Stimulated activated CD4-positive, alpha-beta T cell treated with anti-CD3 and anti-CD28 coated beads, Interleukin-2, amount 100 ng/mL, for 24 hours (primary cell): ENCODE data around the gene UBE2Q1.

Experiments
- DNase-seq, 2 donors: peaks; one replicate each; pipeline ENCODE4 v3.0.0-alpha.2; 2020

Gene UBE2Q1

GRCh38 chr1:154557939-154558719 lies at the start of gene UBE2Q1:
UBE2Q1 (minus strand) TSS chr1:154558662; CDS start chr1:154558553, 109 bp downstream.
- peak; percentile 31 to 35 for DNase-seq

DNA sequence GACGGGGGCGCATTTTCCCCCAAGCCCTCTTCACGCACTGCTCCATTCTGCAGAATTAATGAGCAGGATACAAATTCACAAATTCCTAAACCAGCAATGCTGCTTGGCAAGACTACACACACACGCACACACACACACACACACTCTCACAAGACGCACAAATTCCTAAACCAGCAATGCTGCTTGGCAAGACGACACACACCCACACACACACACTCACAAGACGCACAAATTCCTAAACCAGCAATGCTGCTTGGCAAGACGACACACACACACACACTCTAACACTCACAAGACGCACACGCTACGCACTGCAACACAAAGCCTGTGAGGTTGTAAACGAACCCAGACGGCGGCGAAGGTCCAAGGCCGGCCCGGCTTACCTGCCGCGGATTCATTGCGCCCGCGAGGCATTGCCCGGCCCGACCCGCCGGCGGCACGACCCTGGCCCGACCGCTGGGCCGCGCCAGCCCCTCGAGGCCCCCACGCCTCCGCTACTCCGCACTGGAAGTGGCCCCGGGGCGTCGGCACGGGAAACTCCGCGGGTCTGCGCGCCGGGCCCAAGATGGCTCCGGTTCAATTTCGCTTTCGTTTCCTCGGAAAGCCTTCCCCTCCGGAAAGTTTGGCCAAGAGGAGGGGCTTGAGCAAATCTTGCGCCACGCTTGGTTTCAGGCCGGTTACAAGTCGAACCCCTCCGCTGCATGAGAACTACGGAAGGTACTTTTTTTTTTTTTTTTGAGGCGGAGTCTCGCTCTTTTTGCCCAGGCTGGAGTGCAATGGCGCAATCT lies 49.3 kb upstream of the UBE2Q1 start, which contains the start of gene ADAR:
TSS of gene ADAR (minus strand) at position 578 of the 788 bp plus-strand sequence. CDS start at position 398, 180 bp downstream.
- DNase-seq, result peak; percentile 87 to 89

DNA sequence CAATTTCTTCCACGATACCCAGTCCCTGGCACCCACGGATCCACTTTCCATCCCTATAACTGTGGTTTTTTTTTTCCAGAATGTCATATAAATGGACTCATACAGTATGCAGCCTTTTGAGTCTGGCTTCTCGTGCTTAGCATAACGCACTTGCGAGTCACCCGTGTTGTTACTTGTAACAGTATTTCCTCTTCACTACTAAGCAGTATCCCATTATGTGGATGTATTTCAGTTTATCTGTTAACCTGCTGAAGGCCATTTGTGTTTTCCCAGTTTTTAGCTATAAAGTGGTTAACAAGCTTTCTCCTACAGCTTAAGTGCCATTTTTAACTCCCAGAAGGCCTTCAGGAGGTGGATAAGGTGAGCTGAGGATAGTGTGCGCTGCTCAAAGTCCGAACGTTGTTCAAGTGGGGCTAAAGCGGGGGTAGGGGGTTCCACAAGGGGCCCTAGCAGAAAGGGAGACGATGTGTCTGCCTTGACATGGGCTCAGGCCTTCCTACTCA lies 48.7 kb upstream of the UBE2Q1 start:
- DNase-seq, result no peak

GRCh38 chr1:154605534-154605933 lies 47.1 kb upstream of the UBE2Q1 start:
- no peak for DNase-seq

- DNase-seq, result no peak
Observed at GRCh38 chr1:154603317-154603716, 44.9 kb upstream of the UBE2Q1 start.

GRCh38 chr1:154599658-154600057 lies 41.2 kb upstream of the UBE2Q1 start:
- DNase-seq, result no peak

DNA sequence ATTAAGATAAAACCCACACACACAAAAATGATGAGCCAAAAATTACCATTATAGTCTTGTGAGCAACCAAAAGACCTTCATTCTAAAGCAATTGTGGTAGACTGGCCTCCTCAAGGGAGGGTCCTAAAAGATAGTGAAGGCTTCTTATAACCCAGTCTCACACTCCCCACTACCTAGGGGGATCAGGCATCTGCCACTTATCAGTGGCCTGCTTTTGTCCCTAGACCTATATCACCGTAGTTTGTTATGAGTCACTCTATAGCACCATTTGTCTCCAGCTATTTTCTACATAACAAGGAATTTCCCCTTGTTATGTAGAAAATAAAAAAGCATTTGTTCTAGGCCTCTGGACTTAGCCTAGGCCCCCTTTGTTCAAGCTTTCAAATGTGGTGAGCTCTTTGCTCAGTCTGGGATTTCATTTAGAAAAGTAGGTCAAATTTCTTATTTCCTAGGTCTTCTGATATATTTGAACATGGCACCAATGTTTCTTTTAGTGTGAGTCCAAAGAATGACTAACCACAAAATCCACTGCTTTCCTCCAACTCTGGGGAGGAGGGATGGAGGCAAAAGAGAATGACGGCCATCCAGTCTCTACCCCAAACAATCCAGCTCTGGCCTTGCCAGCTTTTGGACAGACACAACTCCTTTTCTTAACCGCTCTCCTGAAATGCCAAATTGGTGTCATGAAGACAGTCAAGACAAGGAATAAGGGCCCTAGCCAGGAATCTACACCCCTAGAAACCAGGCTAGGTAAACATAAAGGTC lies 40.6 kb upstream of the UBE2Q1 start:
- no peak for DNase-seq

GRCh38 chr1:154595621-154596020 lies 37.2 kb upstream of the UBE2Q1 start:
- DNase-seq, result no peak

- DNase-seq, result no peak
Observed at GRCh38 chr1:154594811-154595210, 36.3 kb upstream of the UBE2Q1 start.

DNA sequence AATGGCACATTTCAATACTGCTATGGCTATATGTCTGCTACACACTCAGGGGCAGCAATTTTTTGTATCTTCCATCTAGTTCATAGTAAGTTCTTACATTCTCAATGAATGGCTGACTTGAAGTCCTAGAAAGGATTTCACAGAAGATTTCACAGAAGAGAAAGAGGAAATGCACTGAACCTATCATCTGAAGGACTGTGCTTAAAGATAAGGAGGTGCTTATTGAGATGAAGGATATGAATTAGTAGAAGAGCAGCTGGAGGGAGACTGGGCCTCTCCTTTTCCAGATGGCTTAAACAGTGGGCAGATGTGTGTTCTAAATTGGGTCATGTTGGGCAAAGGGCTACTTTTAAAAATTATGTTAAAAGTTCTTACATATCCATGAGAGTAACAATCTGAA lies 34.9 kb upstream of the UBE2Q1 start:
- DNase-seq, result no peak

DNA sequence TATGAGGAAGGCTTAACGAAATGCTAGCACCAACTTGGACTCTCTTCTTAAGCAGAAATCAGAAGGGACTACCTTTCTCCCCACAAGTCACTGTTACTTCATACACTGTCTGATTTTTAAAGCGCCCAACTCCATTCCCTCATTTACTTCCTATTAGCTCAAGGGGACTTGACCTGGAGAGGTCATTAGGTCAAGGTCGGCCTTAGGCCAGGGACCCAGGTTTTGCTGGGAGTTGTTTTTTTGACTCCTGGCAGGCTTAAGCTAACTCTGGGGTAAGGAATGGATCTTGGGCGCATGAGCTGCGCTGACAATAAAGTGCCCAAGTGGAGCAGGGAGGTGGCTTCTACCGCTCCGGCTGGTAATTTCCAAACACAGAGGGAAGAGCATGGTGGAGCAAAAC lies 32.7 kb upstream of the UBE2Q1 start:
- no peak for DNase-seq

GRCh38 chr1:154590756-154591155 lies 32.3 kb upstream of the UBE2Q1 start:
- no peak for DNase-seq

- no peak for DNase-seq
Observed at GRCh38 chr1:154589780-154590179, 31.3 kb upstream of the UBE2Q1 start.

DNA sequence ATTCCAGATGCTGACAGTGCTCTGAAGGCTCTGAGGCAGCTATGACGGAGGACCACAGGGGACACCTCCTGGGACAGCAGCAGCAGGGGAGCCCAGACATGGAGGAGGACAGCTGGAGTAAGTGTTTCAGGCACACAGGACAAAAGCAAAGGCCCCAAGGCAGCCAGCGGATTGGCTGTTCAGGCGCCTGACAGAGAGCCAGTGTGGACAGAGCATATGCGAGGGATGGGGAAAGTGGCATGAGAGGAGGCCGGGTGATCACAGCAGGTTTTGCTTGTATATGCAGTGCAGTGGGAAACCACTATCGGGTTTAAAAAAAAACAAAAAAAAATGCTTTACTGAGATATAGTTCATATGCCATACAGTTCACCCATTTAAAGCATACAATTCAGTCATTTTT lies 28.2 kb upstream of the UBE2Q1 start:
- DNase-seq, result no peak

GRCh38 chr1:154586231-154586630 lies 27.8 kb upstream of the UBE2Q1 start:
- no peak for DNase-seq

DNA sequence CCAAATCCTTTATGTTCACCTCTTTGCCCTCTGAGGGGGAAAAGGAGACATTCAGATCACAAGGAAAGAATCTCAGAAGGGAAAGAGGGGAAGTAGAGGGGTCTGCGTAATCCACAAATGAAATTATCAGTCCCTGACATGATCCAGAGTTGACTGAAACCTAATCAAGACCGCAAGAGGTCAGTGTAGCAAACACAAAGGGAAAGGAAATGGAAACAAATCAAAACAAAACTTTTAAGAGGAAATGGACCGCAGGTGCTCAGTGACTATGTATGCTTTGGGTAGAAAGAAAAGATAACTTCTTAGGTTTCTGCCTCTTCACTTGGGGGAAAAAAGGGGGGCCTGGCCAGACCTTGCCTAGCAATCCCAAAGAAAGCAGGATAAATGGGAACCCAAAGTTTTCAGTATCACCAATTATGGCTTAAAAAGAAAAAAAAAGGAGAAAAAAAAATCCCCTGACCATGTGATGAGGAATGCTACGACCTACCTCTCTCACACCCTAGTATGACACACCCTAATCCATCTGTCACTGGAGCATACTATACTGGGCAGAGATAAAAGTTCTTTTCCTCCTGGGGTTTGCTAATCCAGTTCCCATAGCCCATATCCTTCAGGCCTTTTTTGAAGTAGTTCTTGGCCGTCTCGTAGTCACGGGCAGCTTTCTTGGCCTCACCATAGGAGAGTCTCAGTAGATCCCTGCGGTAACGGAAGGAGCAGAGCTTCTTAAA lies 26.0 kb upstream of the UBE2Q1 start:
- DNase-seq, result no peak

- no peak for DNase-seq
Observed at GRCh38 chr1:154583773-154584172, 25.3 kb upstream of the UBE2Q1 start.

DNA sequence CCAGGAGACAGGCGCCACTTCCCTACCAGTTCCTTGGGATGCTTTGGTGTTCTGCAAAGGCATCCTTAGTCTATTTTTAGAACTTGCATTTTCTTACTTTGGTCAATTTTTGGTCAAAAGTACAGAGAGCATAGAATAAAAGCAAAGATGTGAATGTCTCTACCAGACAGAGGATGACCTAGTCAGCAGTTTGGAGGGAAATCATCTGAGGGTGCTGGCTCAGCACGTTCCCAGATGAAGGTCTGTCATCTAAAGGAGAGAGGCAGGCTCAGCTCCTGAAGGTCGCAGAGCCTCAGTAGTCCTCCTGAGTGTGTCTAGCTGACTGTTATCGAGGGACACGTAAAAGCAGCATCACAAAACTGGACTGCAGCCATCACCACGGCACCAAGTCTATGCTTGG lies 24.4 kb upstream of the UBE2Q1 start:
- no peak for DNase-seq

DNA sequence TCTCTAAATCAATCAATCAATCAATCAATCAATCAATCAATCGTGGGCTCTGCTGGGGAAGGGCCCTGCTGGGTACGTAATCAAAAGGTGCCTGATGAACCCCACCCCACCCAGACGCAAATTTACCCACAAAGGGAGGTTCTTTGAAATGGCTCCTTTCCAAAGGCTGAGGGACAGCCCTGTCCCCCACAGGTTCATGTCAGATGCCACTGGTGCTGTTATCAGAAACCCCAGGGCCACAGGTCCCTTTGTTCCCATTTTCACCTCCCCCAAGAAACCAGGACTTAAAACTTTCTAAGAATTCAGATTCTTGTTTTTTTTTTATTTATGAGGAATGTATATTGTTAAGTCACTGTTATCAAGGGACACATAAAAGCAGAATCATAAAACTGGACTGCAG lies 23.3 kb upstream of the UBE2Q1 start:
- no peak for DNase-seq

DNA sequence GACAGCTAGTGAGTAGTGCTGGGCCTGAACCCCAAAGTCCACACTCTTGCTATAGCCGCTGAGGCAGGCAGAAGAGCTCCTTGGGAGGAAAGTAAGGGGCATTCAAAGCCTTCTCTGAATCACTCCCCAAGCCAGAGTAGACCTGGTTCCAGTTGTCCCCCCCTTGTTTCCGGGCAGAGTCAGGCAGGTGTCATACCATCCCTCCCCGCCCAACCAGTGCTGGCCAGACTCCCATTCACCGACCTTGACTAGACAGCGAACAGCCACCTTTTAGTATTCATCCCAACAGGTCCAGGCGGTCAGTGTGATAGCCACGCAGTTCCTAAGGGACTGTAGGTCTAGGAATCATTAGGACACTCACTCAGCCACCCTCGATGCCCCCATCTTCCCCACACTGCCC lies 20.9 kb upstream of the UBE2Q1 start:
- no peak for DNase-seq

DNA sequence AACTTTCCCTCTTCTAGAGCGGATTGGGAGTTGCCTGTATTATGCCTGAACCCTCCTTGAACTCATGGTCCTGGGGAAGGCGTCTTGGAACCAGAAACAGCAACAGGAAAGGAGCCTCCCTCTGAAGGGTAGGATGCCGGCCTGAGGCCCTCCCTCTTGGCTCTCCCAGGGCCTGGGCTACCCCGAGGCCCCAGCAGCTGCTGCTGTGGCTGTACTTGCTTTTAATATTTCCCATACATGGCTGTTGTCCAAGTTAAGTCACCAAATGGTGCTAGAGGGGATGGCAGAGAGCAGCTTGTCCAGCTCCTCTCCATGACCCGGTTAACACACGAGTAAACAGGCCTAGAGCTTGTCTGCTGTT lies 19.6 kb upstream of the UBE2Q1 start:
- DNase-seq, result no peak

DNA sequence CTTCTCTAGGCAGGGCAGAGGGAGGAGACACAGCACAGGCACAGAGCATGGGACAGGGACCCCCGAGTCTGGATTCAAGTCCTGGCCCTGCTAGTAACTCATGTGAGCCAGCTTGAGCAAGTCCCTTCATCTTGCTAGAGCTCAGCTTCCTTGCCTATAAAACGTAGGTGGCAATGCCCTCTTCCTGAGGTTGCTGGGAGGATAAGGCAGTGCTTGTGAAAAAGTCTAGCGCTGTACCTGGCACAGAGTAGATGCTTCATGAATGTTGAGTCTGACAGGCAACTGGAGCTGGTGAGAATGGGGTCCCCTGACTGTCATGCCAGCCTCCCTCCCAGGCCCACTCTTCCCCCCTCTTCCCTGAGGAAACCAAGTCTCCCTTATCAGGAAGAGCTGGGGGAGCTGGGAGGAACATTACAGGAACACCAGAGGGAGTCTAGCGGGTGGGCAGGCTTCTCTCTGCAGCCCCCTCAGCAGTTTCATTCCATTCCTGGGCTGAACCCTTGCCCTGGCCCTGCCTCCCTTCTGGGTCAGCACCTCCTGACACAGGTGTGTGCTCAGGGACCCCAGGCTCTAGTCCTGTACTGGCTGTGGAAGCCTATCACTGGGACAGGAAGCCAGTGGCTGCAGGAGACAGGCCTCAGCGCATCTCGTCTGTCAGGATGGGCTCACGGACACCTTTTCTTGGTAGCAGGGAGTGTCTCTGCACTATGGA lies 19.0 kb upstream of the UBE2Q1 start:
- no peak for DNase-seq
